ENCODE results near the gene UCHL1. TPM values are rescaled to one million over a fixed set of nuclear protein-coding genes. Genes with fewer than 3 reads are reported as not detected.

UCHL1 gene
- total RNA-seq, 1 donor from 2014 or later: 1,994 TPM

DNA sequence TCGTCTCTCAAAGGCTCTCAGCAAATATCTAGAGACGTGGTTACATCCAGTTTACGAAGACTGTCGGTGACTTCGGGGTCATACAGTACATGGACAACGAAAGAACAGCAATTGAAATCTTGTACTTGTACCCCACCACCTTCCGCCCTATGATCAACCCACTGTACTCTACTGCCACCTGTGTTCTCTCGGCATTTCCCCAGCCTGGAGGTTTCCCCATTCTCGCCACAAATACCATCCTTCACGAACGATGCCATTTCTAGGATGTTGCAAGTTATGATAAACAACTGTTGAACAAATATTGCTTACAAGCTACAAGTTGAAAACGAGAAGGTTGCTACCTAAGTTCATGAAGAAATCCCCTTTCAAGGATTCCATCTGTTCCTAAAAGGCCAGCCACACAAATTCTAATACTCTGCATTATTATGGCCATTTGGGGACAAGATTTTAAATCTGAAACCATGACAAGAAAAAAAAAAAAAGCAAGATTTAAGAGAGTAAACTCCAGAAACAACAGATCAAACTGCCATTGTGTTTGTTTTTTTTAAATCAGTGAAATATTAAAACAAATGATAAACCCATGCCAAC is 44.0 kb upstream of the UCHL1 start:
- Histone ChIP-seq H3K4me3 (ENCODE audit: low read depth, low read length) (peak overlapping the region; percentile 91), H3K27me3 (ENCODE audit: control insufficient read depth, insufficient read depth, low read length) (no peaks in the 10 kb centered on the region), H3K36me3 (ENCODE audit: control insufficient read depth, insufficient read depth, low read length) (no peaks in the 10 kb centered on the region)
- TF ChIP-seq, protein P1, sequence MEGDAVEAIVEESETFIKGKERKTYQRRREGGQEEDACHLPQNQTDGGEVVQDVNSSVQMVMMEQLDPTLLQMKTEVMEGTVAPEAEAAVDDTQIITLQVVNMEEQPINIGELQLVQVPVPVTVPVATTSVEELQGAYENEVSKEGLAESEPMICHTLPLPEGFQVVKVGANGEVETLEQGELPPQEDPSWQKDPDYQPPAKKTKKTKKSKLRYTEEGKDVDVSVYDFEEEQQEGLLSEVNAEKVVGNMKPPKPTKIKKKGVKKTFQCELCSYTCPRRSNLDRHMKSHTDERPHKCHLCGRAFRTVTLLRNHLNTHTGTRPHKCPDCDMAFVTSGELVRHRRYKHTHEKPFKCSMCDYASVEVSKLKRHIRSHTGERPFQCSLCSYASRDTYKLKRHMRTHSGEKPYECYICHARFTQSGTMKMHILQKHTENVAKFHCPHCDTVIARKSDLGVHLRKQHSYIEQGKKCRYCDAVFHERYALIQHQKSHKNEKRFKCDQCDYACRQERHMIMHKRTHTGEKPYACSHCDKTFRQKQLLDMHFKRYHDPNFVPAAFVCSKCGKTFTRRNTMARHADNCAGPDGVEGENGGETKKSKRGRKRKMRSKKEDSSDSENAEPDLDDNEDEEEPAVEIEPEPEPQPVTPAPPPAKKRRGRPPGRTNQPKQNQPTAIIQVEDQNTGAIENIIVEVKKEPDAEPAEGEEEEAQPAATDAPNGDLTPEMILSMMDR (IDR thresholded peaks at IDR 0.05; ENCODE audit: insufficient read depth, low read length, poor library complexity, severe bottlenecking): peak; percentile 74
- no peak for DNase-seq (ENCODE audit: low read depth)

DNA sequence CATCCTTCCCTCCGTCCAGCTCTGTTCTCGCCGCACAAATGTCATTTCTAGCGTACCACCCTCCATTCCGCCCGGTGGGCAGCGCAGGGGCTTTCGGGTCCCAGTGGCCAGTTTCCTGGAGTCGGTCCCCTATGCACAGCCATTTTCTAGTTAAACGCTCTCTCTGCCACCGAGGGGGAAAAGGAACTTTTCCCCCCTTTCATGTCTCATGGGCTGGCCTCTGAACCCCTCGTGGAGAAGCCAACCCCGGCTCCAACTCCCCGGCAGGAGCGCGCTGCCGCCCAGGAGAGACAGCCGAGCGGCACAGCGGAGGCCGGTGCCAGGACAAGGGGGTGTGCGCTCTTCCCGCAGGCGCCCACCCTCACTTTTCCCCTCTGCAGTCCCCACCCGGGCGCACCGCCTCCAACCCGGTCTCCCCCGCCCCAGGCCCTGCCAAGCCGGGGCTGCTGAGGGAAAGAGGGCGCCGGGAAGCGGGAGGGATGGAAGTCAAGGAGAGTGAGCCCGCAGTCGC is 43.0 kb upstream of the UCHL1 start:
- TF ChIP-seq, protein P1 (IDR thresholded peaks at IDR 0.05; ENCODE audit: insufficient read depth, low read length, poor library complexity, severe bottlenecking): no peak
- H3K4me3 ChIP-seq (ENCODE audit: low read depth, low read length): peak overlapping the region; percentile 91
- H3K27me3 ChIP-seq (ENCODE audit: control insufficient read depth, insufficient read depth, low read length): no peaks in the 10 kb centered on the region
- DNase-seq (ENCODE audit: low read depth): no peak
- no peaks in the 10 kb centered on the region for H3K36me3 ChIP-seq (ENCODE audit: control insufficient read depth, insufficient read depth, low read length)

DNA sequence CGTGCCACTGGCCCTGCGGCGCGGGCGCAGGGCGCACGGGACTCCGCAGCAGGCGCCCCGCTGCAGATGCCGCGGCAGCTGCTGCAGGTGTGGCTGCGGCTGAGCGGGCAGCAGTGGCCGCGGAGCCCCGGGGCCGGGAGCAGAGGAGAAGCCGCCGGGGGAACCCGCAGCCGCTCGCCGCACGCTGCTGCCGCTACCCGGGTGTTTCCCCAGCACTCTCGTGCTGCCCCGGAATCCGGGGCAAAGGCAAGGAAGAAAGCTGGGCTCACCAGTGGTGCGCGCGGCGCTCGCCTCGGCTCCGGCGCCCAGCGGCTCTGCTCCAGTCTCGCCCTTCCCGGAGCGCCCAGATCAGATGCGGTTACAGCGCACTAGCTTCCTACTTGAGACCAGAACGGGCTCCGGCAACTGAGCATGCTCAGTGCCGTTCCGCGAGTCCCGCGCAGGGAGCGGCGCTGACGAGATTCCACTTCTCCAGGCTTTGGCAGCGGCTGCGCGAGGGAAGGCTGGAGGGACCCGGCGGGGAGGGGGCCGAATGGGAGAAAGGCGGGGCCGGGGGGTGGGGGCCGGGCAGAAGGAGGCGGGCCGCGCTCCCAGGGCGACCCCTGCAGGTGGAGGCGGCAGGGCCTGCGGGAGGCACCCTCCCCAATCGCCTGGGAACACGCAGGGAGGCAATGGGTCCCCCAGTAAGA is 42.4 kb upstream of the UCHL1 start, which contains the start of gene APBB2:
TSS of gene APBB2 (minus strand) at position 407 of the 689 bp plus-strand sequence. CDS start 181,288 bp downstream, outside the sequence.
- DNase-seq (ENCODE audit: low read depth): peak; percentile 73
- Histone ChIP-seq H3K4me3 (ENCODE audit: low read depth, low read length) (peak within 1 kb of the TSS; percentile 91), H3K27me3 (ENCODE audit: control insufficient read depth, insufficient read depth, low read length) (no peaks in the 10 kb centered on the region), H3K36me3 (ENCODE audit: control insufficient read depth, insufficient read depth, low read length) (no peaks in the 10 kb centered on the region)
- TF ChIP-seq, protein P1 (IDR thresholded peaks at IDR 0.05; ENCODE audit: insufficient read depth, low read length, poor library complexity, severe bottlenecking): peak; percentile 83

DNA sequence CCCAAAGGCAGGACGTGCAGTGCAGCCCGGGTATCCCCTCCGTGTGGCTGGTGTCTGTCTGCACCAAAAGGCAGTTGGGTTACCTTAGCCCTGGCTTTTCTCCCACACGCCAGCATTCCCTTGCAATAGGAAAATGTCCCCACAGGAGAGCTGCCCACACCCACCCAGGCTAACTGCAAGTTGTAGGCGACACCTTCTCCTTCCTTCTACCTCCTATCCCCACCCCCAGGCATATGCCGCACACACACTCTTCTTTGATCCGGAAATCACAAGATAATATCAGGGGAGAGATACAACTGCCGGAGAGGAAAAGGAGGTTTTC is 41.9 kb upstream of the UCHL1 start:
- Histone ChIP-seq H3K36me3 (ENCODE audit: control insufficient read depth, insufficient read depth, low read length) (no peaks in the 10 kb centered on the region), H3K27me3 (ENCODE audit: control insufficient read depth, insufficient read depth, low read length) (no peaks in the 10 kb centered on the region), H3K4me3 (ENCODE audit: low read depth, low read length) (no peak overlapping the region)
- DNase-seq (ENCODE audit: low read depth): no peak
- TF ChIP-seq, protein P1 (IDR thresholded peaks at IDR 0.05; ENCODE audit: insufficient read depth, low read length, poor library complexity, severe bottlenecking): no peak

DNA sequence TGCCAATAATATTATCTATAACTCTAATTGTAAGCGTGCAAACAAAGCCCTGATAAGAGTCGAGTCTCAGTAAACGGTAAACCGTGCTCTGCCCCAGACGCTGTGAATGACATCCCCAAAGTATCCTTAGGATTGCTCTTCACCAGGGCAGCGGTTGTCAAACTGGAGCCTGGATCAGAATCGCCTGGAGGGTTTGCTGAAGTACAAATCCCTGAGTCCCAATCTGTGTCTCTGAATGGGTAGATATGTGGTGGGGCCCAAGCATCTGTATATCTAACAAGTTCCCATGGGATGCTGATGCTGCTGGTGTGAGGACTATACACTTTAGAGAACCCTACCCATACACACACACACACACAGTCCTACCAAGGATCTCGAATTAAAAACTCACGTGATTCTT is 41.6 kb upstream of the UCHL1 start:
- H3K36me3 ChIP-seq (ENCODE audit: control insufficient read depth, insufficient read depth, low read length): no peaks in the 10 kb centered on the region
- TF ChIP-seq, protein P1 (IDR thresholded peaks at IDR 0.05; ENCODE audit: insufficient read depth, low read length, poor library complexity, severe bottlenecking): no peak
- DNase-seq (ENCODE audit: low read depth): no peak
- no peak overlapping the region for H3K4me3 ChIP-seq (ENCODE audit: low read depth, low read length)
- H3K27me3 ChIP-seq (ENCODE audit: control insufficient read depth, insufficient read depth, low read length): no peaks in the 10 kb centered on the region

Data from kidney epithelial cell (primary cell).